Hepatocyte (in vitro differentiated cells): Measurements from ENCODE around the gene EXOC3L4.

Source experiments
- EZH2 ChIP-seq: fragments of 200-600 bp; sonication (generic); IDR thresholded peaks from 2 replicates; pipeline ENCODE4 v1.6.1; 2016; ENCODE audit warnings: antibody characterized with exemption, mild to moderate bottlenecking, borderline replicate concordance
- TF ChIP-seq, protein P1 (sequence below): fragments of 200-600 bp; sonication (generic); IDR thresholded peaks from 2 replicates; pipeline ENCODE4 v1.5.1; 2016; ENCODE audit warnings: antibody characterized with exemption, mild to moderate bottlenecking; ENCODE audit not compliant: poor library complexity

DNA sequence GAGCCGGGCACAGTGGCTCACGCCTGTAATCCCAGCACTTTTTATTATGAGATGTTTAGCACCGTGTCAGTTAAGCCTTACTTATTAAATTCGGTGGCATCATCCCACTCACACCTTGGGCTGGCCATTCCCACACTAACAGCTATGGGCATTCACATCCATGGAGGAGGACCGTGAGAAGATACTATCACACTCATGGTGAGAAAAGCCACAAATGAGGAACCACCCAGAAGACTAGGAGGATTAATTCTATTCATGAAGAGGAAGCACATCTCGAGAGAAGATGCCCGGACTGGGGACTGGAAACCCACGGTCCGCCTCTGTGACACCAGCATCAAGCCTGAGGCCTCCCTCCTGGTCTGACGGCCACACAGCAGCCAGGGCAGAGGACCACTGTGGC, 42.1 kb upstream of the EXOC3L4 start:
- TF ChIP-seq, protein P1, sequence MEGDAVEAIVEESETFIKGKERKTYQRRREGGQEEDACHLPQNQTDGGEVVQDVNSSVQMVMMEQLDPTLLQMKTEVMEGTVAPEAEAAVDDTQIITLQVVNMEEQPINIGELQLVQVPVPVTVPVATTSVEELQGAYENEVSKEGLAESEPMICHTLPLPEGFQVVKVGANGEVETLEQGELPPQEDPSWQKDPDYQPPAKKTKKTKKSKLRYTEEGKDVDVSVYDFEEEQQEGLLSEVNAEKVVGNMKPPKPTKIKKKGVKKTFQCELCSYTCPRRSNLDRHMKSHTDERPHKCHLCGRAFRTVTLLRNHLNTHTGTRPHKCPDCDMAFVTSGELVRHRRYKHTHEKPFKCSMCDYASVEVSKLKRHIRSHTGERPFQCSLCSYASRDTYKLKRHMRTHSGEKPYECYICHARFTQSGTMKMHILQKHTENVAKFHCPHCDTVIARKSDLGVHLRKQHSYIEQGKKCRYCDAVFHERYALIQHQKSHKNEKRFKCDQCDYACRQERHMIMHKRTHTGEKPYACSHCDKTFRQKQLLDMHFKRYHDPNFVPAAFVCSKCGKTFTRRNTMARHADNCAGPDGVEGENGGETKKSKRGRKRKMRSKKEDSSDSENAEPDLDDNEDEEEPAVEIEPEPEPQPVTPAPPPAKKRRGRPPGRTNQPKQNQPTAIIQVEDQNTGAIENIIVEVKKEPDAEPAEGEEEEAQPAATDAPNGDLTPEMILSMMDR: no peak
- no peak for TF ChIP-seq EZH2
